GM12878 (cell line): ENCODE data around the gene PAPLN. TPM values are rescaled to one million over a fixed set of nuclear protein-coding genes. Genes with fewer than 3 reads are reported as not detected.

Experiments used
- BHLHE40 ChIP-seq, 2 experiments: fragments of 450-650 bp in 1 of 2; IDR thresholded peaks; 2 replicates each; pipeline ENCODE4 v1.6.1; 2011 to 2017; ENCODE audit warnings: low read depth in 2 of 2, borderline replicate concordance in 1 of 2, improper control_type of control experiment in 1 of 2, low read length in 1 of 2, mild to moderate bottlenecking in 1 of 2
- GABPA ChIP-seq: IDR thresholded peaks from 2 replicates; pipeline ENCODE4 v1.6.1; 2014; ENCODE audit warnings: antibody characterized with exemption, low read depth, mild to moderate bottlenecking, inconsistent platforms
- POLR2AphosphoS5 ChIP-seq: IDR thresholded peaks from 2 replicates; pipeline ENCODE4 v1.6.1; 2011; ENCODE audit warnings: mild to moderate bottlenecking, low read length, inconsistent platforms
- RBBP5 ChIP-seq: fragments of 200-600 bp; sonication (generic); conservative IDR thresholded peaks from 2 replicates; pipeline ENCODE4 v1.6.1; 2016
- RUNX3 ChIP-seq: IDR thresholded peaks from 2 replicates; pipeline ENCODE4 v1.6.1; 2012; ENCODE audit warnings: low read length, inconsistent platforms
- SPI1 ChIP-seq: IDR thresholded peaks from 2 replicates; pipeline ENCODE4 v1.6.1; 2011; ENCODE audit warnings: low read depth, mild to moderate bottlenecking, low read length, moderate library complexity, borderline replicate concordance; ENCODE audit not compliant: insufficient read depth
- WRNIP1 ChIP-seq: IDR thresholded peaks from 2 replicates; pipeline ENCODE4 v1.6.1; 2011; ENCODE audit warnings: low read depth, low read length, improper control_type of control experiment, borderline replicate concordance
- polyA plus RNA-seq, 11 experiments: library from polyadenylated mRNA; depleted of rRNA in 4 of 11; unstranded in 6 of 11; stranded (reverse) in 5 of 11; fragments of >200 nt; fragmentation: Nextera tagmentation in 4 of 11; fragmentation: Illumina TruSeq in 1 of 11; extraction: Ambion mirVana in 4 of 11; extraction: Trizol in 1 of 11; gene quantifications; 1 replicate in 1 of 11; 2 replicates in 10 of 11; pipeline versions ENCODE4 v1.2.1 to v1.2.3, GENCODE V29; 2011 to 2016; ENCODE audit warnings: inconsistent platforms in 2 of 11, missing spikeins in 2 of 11, low read depth in 1 of 11
- total RNA-seq, 4 experiments: library from RNA; depleted of rRNA in 3 of 4; stranded (reverse); fragments of >200 nt in 3 of 4; fragmentation: Illumina TruSeq in 1 of 4; extraction: Trizol in 1 of 4; gene quantifications; 2 replicates each; pipeline versions ENCODE4 v1.2.1 to v1.2.3, GENCODE V29; 2013 to 2021
- TF ChIP-seq, protein P1 (sequence below): fragments of 450-650 bp; formaldehyde crosslinking; IDR thresholded peaks from 2 replicates; pipeline ENCODE4 v1.4.0; 2020; ENCODE audit warnings: mild to moderate bottlenecking, moderate library complexity

PAPLN gene
- total and polyA plus RNA-seq, 10 of the 15 experiments (the other 5 are each of a cell fraction or from before 2014, with no cell fraction given) = 1.8 to 19.8 (median 7.4) TPM

DNA sequence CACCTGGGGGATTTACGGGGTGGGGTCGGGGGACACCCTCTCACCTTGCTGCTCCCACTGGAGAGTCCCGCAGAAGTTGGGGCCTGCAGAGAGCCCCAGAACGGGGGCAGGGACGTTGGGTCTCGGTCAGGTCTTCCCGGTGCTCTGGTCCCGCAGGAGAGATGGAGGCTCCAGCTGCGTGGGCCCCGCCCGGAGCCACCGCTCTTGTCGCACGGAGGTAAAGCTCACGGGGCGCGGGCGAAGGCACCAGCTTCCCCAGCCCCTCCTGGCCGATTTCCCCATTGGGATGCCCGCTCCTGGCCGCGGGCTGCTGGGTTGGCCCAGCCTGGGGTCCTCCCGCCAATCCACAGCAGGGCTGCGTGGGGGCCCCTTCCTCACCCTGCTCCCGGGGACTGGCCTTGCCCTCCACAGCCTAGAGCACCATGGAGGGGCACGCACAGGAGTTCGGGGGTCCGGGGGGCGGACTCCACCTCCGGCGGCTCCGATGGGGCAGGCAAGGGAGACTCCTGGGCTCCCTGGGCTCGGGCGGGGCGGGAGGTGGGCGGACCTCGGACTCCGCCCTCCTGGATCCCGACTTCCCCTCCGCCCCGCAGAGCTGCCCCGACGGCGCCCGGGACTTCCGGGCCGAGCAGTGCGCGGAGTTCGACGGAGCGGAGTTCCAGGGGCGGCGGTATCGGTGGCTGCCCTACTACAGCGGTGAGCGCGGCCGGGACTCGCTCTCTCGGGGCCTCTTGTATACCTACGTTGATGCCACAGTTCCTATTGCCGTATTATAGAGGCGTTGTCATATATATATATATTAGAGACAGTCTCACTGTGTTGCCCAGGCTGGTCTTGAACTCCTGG is 8.4 kb downstream of the PAPLN start (continued):
- TF ChIP-seq, protein P1, sequence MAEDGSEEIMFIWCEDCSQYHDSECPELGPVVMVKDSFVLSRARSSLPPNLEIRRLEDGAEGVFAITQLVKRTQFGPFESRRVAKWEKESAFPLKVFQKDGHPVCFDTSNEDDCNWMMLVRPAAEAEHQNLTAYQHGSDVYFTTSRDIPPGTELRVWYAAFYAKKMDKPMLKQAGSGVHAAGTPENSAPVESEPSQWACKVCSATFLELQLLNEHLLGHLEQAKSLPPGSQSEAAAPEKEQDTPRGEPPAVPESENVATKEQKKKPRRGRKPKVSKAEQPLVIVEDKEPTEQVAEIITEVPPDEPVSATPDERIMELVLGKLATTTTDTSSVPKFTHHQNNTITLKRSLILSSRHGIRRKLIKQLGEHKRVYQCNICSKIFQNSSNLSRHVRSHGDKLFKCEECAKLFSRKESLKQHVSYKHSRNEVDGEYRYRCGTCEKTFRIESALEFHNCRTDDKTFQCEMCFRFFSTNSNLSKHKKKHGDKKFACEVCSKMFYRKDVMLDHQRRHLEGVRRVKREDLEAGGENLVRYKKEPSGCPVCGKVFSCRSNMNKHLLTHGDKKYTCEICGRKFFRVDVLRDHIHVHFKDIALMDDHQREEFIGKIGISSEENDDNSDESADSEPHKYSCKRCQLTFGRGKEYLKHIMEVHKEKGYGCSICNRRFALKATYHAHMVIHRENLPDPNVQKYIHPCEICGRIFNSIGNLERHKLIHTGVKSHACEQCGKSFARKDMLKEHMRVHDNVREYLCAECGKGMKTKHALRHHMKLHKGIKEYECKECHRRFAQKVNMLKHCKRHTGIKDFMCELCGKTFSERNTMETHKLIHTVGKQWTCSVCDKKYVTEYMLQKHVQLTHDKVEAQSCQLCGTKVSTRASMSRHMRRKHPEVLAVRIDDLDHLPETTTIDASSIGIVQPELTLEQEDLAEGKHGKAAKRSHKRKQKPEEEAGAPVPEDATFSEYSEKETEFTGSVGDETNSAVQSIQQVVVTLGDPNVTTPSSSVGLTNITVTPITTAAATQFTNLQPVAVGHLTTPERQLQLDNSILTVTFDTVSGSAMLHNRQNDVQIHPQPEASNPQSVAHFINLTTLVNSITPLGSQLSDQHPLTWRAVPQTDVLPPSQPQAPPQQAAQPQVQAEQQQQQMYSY = no peak
- TF ChIP-seq BHLHE40 (IDR thresholded peaks at IDR 0.05; ENCODE audit: borderline replicate concordance in 1 of 2, low read depth in 2 of 2, low read length in 1 of 2) (peak in 1 of 2 experiments; percentile 44; a peak in 1 of 4 replicates), POLR2AphosphoS5 (peak; percentile 24; the same call in 1 of the 2 replicates), GABPA (0 out of 2 replicates have a peak, but pooled peaks have one; percentile 35), WRNIP1 (no peak), RBBP5 (no peak), SPI1 (peak; percentile 47; the same call in 1 of the 2 replicates), RUNX3 (peak; percentile 13; the same call in 1 of the 2 replicates)
